ENCODE results near the gene SSTR5. TPM values are rescaled to one million over a fixed set of nuclear protein-coding genes. Genes with fewer than 3 reads are reported as not detected.

Gene SSTR5
- total RNA-seq, 4 donors from 2014 or later: not detected

GRCh38 chr16:1040346-1040745 lies 32.2 kb upstream of the SSTR5 start:
- Histone ChIP-seq H3K36me3 (no peaks in the 10 kb centered on the region), H3K27me3 (peaks cover 9 to 22% of the 10 kb centered on the region in 2 donors), H3K9me3 (no peaks in the 10 kb centered on the region), H3K4me3 (no peak overlapping the region), H3K27ac (no peak overlapping the region), H3K4me1 (peaks cover 0 to 7% of the 10 kb centered on the region in 2 donors)
- TF ChIP-seq CTCF (IDR thresholded peaks at IDR 0.05): no peak
- DNase-seq: no peak
- intact Hi-C loops (cut with DNase I; ENCODE audit: low total_unique reads): no loop called here

GRCh38 chr16:1042049-1042744 lies 30.4 kb upstream of the SSTR5 start:
- no peak overlapping the region for H3K4me3 ChIP-seq
- DNase-seq: no peak
- no peak overlapping the region for H3K27ac ChIP-seq
- TF ChIP-seq CTCF (IDR thresholded peaks at IDR 0.05) (no peak), POLR2A (IDR thresholded peaks at IDR 0.05) (no peak)
- peaks cover 9 to 25% of the 10 kb centered on the region in 2 donors for H3K27me3 ChIP-seq
- peaks cover 0 to 7% of the 10 kb centered on the region in 2 donors for H3K4me1 ChIP-seq
- H3K9me3 ChIP-seq: no peaks in the 10 kb centered on the region
- intact Hi-C loops (cut with DNase I; ENCODE audit: low total_unique reads): no loop called here
- no peaks in the 10 kb centered on the region for H3K36me3 ChIP-seq

GRCh38 chr16:1042866-1043265 lies 29.7 kb upstream of the SSTR5 start:
- no peaks in the 10 kb centered on the region for H3K9me3 ChIP-seq
- TF ChIP-seq POLR2A (IDR thresholded peaks at IDR 0.05) (no peak), CTCF (IDR thresholded peaks at IDR 0.05) (no peak)
- DNase-seq: no peak
- peaks cover 9 to 28% of the 10 kb centered on the region in 2 donors for H3K27me3 ChIP-seq
- H3K4me3 ChIP-seq: no peak overlapping the region
- H3K4me1 ChIP-seq: peaks cover 0 to 7% of the 10 kb centered on the region in 2 donors
- H3K27ac ChIP-seq: no peak overlapping the region
- intact Hi-C loops (cut with DNase I; ENCODE audit: low total_unique reads): no loop called here
- H3K36me3 ChIP-seq: no peaks in the 10 kb centered on the region

GRCh38 chr16:1043881-1044451 lies 28.6 kb upstream of the SSTR5 start:
- peaks cover 9 to 31% of the 10 kb centered on the region in 2 donors for H3K27me3 ChIP-seq
- intact Hi-C loops (cut with DNase I; ENCODE audit: low total_unique reads): no loop called here
- TF ChIP-seq POLR2A (IDR thresholded peaks at IDR 0.05): no peak
- no peak for TF ChIP-seq CTCF (IDR thresholded peaks at IDR 0.05)
- H3K36me3 ChIP-seq: no peaks in the 10 kb centered on the region
- H3K4me3 ChIP-seq: no peak overlapping the region
- DNase-seq: no peak
- no peaks in the 10 kb centered on the region for H3K9me3 ChIP-seq
- peaks cover 0 to 7% of the 10 kb centered on the region in 2 donors for H3K4me1 ChIP-seq
- no peak overlapping the region for H3K27ac ChIP-seq

GRCh38 chr16:1044460-1045309 lies 27.9 kb upstream of the SSTR5 start:
- no peak for TF ChIP-seq POLR2A (IDR thresholded peaks at IDR 0.05)
- TF ChIP-seq CTCF (IDR thresholded peaks at IDR 0.05): no peak
- Histone ChIP-seq H3K9me3 (no peaks in the 10 kb centered on the region), H3K4me1 (peaks cover 0 to 7% of the 10 kb centered on the region in 2 donors), H3K27me3 (peaks cover 9 to 31% of the 10 kb centered on the region in 2 donors), H3K4me3 (no peak overlapping the region), H3K36me3 (no peaks in the 10 kb centered on the region), H3K27ac (no peak overlapping the region)
- intact Hi-C loops (cut with DNase I; ENCODE audit: low total_unique reads): no loop called here
- DNase-seq: no peak

Measured in uterus (tissue), 4 donors.